Nephron progenitor cell (in vitro differentiated cells): Measurements from ENCODE around the gene NMS.

ENCODE experiments used
- DNase-seq: peaks from one replicate; pipeline ENCODE4 v3.0.0; 2021
- H3K27ac Mint-ChIP-seq: 2 replicates; pipeline ENCODE4 v1.8.0; 2021; ENCODE audit warnings: mild to moderate bottlenecking, moderate library complexity, mixed read lengths
- H3K27me3 Mint-ChIP-seq: 2 replicates; pipeline ENCODE4 v1.8.0; 2021; ENCODE audit warnings: mild to moderate bottlenecking, low read depth, mixed read lengths; ENCODE audit not compliant: poor library complexity
- H3K36me3 Mint-ChIP-seq: 2 replicates; pipeline ENCODE4 v1.8.0; 2021; ENCODE audit warnings: low read depth, mixed read lengths
- H3K4me1 Mint-ChIP-seq: 2 replicates; pipeline ENCODE4 v1.8.0; 2021; ENCODE audit warnings: mixed read lengths
- H3K4me3 Mint-ChIP-seq: 2 replicates; pipeline ENCODE4 v1.8.0; 2021; ENCODE audit warnings: mild to moderate bottlenecking, moderate library complexity, mixed read lengths
- H3K9me3 Mint-ChIP-seq: 2 replicates; pipeline ENCODE4 v1.8.0; 2021; ENCODE audit warnings: mild to moderate bottlenecking, moderate library complexity, mixed read lengths
- TF ChIP-seq, protein P1 (sequence below): fragments of 200-600 bp; sonication (generic); IDR thresholded peaks from 2 replicates; pipeline ENCODE4 v1.5.0; 2021; ENCODE audit warnings: antibody characterized with exemption

The NMS gene

DNA sequence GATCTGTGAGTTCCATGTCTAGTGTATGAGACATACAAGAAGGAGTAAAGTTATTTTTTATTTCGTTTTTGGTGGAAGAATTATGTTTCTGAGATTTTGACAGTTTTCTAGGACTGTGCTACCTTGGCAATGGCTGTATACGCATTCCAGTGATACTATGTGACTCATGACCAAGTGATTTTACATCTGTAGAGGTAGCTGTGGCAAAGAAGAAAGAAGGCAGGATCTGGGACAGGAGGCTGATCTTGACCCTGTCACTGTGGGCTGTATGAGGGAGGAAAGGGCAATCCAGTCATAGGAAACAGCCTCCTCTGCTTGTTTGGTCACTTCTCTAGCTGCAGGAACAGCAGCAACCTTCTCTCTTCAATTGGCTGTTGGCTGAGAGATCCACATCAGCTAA is 48.5 kb downstream of the NMS start:
- Mint-ChIP-seq H3K4me3 (no peak overlapping the region), H3K9me3 (peaks cover 3% of the 10 kb centered on the region), H3K27ac (no peak overlapping the region), H3K4me1 (no peaks in the 10 kb centered on the region), H3K27me3 (no peaks in the 10 kb centered on the region), H3K36me3 (no peaks in the 10 kb centered on the region)
- no peak for DNase-seq
- TF ChIP-seq, protein P1, sequence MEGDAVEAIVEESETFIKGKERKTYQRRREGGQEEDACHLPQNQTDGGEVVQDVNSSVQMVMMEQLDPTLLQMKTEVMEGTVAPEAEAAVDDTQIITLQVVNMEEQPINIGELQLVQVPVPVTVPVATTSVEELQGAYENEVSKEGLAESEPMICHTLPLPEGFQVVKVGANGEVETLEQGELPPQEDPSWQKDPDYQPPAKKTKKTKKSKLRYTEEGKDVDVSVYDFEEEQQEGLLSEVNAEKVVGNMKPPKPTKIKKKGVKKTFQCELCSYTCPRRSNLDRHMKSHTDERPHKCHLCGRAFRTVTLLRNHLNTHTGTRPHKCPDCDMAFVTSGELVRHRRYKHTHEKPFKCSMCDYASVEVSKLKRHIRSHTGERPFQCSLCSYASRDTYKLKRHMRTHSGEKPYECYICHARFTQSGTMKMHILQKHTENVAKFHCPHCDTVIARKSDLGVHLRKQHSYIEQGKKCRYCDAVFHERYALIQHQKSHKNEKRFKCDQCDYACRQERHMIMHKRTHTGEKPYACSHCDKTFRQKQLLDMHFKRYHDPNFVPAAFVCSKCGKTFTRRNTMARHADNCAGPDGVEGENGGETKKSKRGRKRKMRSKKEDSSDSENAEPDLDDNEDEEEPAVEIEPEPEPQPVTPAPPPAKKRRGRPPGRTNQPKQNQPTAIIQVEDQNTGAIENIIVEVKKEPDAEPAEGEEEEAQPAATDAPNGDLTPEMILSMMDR: no peak

DNA sequence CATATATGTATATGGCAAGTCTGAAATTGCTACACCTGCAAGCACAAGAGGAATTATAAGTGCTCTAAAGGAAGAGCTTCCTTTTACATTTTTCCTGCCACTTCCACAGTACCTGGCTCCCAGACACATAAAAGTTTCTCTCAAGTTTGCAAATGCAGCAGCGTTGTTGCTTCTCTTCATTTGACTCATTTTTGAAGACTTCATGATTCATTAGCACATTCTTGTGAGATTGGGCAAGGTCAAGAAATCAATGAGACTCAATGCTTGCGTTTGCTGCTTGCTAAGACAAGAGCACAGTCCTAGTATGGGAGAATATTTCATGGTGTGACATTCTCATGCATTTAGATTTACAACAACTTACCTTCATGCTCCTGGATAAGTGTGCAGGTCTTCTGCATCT is 49.9 kb downstream of the NMS start:
- Mint-ChIP-seq H3K27me3 (no peaks in the 10 kb centered on the region), H3K4me1 (no peaks in the 10 kb centered on the region), H3K27ac (no peak overlapping the region), H3K9me3 (peaks cover 3% of the 10 kb centered on the region), H3K4me3 (no peak overlapping the region), H3K36me3 (no peaks in the 10 kb centered on the region)
- TF ChIP-seq, protein P1: no peak
- no peak for DNase-seq

DNA sequence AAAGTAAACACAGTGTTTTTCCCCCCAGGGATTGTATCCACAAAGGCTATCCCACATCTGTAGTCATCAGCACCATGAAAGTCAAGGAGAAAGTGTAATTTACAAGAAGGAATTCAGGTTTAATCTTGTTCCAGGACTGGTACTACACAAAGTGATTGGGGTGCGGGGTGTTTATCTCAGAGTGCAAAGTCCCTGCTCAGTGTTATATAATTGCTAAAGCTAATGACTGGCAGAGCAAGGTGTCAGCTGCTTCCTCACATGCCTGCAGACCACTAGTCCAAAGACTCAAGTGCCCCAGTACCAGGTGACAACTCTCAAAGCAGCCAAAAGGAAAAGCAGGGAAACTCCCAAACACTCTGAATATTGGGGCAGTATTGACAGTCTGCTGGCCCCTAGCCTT is 52.1 kb downstream of the NMS start:
- no peaks in the 10 kb centered on the region for H3K36me3 Mint-ChIP-seq
- no peak overlapping the region for H3K4me3 Mint-ChIP-seq
- TF ChIP-seq, protein P1: no peak
- no peak overlapping the region for H3K27ac Mint-ChIP-seq
- H3K27me3 Mint-ChIP-seq: no peaks in the 10 kb centered on the region
- H3K9me3 Mint-ChIP-seq: peaks cover 3% of the 10 kb centered on the region
- no peak for DNase-seq
- peaks cover under 1% of the 10 kb centered on the region for H3K4me1 Mint-ChIP-seq

DNA sequence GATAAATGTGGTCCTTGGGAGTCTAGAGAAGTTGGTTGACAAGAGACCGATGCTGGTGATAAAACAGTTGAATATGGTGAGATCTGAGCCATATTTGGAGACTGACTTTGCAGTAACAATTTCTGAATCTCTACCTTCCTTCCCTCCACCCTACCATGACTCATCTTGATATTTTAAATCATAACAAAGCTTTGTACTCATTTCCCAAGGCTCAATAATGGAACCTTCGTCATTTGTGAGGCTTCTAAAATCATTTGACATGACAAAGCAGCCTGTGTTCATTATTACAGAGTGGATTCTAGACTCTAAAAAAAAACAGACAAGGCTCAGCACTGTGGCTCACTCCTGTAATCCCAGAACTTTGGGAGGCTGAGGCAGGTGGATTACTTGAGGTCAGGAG is 54.0 kb downstream of the NMS start:
- Mint-ChIP-seq H3K27ac (no peak overlapping the region), H3K27me3 (peaks cover 7% of the 10 kb centered on the region), H3K9me3 (peaks cover 3% of the 10 kb centered on the region), H3K4me1 (peaks cover 5% of the 10 kb centered on the region), H3K36me3 (no peaks in the 10 kb centered on the region), H3K4me3 (no peak overlapping the region)
- no peak for DNase-seq
- TF ChIP-seq, protein P1: no peak

GRCh38 chr2:100526868-100527267 is 56.6 kb downstream of the NMS start:
- H3K27ac Mint-ChIP-seq: no peak overlapping the region
- no peak for DNase-seq
- no peak overlapping the region for H3K4me3 Mint-ChIP-seq
- H3K36me3 Mint-ChIP-seq: no peaks in the 10 kb centered on the region
- peaks cover 7% of the 10 kb centered on the region for H3K27me3 Mint-ChIP-seq
- H3K9me3 Mint-ChIP-seq: no peaks in the 10 kb centered on the region
- TF ChIP-seq, protein P1: no peak
- H3K4me1 Mint-ChIP-seq: peaks cover 5% of the 10 kb centered on the region

GRCh38 chr2:100527440-100528015 is 57.2 kb downstream of the NMS start:
- TF ChIP-seq, protein P1: no peak

More at GRCh38 chr2:100527440-100528015, 57.2 kb downstream of the NMS start:
- H3K4me3 Mint-ChIP-seq: no peak overlapping the region
- H3K36me3 Mint-ChIP-seq: no peaks in the 10 kb centered on the region
- H3K4me1 Mint-ChIP-seq: peaks cover 5% of the 10 kb centered on the region
- DNase-seq: no peak
- no peaks in the 10 kb centered on the region for H3K9me3 Mint-ChIP-seq
- H3K27ac Mint-ChIP-seq: peak overlapping the region; percentile 84
- H3K27me3 Mint-ChIP-seq: peaks cover 7% of the 10 kb centered on the region
